Measurements from ENCODE around the gene RBCK1.
"Not testable (repeated sequence)": the region's sequence is repeated elsewhere in the genome, so short reads cannot be mapped to it uniquely, and the experiment has no call there.

Gene RBCK1

DNA sequence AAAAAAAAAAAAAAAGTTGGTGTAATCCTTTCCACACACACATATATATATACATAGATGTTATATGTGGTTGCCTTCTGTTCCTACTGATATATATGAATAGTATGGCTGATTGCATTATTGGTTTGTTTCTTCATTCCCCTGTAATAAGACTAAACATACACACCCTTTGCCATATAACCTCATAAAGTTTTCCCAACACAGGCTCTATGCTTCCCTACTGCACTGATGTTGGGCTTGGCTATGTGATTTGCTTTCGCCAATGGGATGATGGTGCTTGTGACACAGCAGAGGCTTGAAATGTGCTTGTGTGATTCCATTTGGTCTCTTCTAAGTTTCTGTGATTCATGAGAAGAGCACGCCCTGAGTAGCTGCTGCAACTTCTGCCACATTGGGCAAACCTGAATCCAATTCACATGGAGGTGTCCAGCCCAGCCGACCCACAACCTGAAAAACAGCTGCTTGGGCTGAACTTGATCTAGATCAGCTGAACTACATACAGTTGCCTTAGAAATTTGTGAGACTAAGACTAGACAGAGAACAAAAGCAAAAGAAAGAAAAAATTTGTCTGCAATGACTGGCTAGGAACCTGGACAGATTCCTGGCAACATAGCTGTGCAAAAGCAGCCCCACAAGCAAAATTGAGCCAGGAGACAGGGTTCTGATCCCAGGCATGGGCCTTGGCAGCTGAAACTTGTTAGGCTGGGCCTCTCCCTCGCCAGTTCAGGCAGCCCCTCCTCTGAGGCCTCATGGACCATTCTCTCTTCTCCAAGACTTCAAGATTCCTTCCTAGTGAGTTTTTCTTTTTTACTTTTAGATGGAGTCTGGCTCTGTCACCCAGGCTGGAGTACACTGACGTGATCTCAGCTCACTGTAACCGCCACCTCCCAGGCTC is 67.6 kb downstream of the RBCK1 start:
- DNase-seq: no peak

DNA sequence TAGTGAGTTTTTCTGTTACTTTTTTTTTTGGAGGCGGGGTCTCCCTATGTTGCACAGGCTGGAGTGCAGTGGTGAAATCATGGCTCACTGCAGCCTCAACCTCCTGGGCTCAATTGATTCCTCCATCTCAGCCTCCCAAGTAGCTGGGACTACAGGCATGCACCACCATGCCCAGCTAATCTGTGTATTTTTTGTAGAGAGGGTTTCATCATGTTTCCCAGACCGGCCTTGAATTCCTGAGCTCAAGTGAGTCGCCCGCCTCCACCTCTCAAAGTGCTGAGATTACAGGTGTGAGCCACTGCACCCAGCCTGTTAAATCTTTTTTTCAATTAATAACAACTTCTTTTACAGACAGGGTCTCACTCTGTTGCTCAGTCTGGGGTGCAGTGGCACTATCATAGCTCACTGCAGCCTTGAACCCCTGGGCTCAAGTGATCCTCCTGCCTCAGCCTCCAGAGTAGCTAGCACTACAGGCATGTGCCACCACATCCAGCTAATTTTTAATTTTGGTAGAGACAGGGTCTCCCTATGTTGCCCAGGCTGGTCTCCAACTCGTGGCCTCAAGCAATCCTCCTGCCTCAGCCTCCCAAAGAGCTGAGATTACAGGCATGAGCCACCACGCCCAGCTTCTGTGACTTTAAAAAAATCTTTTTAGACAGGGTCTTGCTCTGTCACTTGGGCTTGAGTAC is 68.6 kb downstream of the RBCK1 start:
- not testable (repeated sequence) for DNase-seq

DNA sequence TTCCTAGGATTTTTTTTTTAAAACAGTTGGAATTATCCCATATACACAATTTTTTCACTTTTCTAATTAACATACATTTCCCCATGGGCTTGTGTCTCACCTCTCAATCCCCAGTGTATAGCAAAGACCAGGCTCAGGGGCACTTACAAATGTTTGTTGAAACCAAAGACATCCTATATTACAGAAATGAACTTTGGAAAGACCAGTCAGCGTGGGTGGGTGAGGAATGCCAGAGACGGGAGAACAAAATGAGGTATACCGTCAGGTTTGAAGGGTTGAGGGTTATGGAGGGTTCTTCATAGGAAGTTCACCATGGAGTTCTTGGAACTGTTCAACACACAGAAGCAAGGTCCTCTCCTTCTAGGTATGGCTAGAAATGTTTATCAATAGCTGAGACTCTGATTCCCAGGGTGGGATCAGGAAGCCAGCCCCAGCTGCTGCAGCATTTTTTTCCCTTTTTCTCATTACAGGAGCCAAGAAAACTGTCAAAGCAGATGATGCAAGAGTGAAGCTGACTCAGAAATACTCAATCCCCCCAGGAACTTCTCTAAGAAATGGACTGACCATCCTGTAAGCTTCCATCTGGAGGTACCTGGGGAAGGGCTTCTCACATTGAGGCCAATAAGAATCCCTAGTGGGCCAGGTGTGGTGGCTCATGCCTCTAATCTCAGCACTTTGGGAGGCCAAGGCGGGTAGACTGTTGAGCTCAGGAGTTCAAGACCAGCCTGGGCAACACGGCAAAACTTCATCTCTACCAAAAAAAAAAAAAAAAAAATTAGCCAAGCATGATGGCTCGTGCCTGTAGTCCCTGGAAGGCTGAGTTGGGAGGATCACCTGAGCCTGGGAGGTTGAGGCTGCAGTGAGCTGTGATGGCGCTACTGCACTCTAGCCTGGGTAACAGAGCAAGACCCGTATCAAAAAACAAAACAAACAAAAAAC is 70.2 kb downstream of the RBCK1 start:
- no peak for DNase-seq

DNA sequence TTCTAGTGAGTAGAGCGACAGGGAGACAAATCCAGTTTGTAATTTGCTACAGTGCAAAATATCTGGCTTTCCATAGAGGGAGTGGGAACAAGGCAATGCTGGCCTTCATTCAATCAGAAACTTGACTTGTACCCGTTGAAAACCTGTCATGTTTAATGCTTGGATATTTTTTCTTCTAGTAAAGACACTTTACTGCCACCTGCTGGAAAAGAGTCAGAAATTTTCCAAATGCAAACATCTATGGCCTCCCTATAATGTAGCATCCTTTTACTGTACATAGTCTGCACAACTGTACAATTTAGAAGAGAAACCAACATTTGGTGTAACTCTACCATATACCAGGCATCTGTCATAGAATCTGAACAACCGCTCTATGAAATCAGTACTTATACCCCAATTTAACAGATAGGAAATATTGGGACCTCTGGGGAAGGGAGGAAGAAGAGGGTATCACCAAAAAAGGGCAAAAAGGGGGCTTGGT is 70.9 kb downstream of the RBCK1 start:
- peak; percentile 45 to 84 (median 81) for DNase-seq

DNA sequence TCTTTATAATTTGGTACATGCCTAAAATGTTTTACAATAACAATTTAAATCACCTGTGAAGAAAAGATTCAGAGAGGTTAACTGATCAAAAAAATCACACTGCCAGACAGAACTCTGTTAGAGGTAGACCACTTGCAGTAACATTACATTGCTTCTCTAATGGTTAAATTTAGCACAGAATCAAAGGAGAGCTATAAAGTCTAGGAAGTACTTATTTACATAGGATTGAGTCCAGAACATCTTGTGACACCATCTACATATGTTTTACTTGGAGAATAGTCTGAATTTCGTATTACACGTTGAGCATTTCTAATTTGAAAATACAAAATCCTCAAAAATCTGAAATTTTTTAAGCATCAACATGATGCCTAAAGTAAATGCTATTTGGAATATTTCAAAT is 71.4 kb downstream of the RBCK1 start:
- DNase-seq: no peak

DNA sequence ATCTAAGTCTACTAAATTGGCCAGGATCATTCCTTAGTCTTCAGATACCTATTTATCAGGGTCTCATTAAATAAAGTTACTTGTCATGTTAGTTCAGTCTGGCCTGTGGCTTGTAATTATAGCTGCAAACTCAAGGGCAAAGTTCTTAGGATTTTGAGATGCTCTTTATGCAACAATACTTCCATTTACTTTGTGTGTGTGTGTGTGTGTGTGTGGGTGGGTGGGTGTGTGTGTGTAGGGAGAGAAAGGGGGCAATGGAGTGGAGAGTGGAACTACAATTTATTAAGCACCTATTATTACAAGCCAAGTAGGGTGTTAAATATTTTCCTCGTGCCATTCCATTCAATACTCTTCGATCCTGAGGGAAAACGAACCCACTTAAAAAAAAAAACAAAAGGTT is 71.9 kb downstream of the RBCK1 start:
- DNase-seq: no peak

DNA sequence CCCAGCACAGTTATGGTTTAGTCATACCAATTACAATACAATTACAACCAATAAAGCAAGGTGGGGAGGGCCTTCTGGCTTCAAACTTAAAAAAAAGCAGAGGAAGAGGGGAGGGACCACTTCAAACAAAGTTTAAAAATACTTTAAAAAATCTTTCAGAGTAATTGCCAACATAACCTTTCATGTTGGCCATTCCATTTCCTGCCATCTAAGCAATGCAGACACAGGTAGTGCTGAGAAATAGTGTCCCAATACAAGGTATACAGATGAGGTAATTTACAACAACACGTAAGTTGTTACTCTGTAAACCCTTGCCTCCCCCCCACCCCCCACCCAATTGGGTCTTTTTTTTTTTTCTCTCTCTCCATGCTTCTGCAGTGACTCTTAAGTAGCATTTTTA is 73.1 kb downstream of the RBCK1 start:
- DNase-seq: no peak
